ENCODE results near the gene MAP1LC3B2. TPM values are rescaled to one million over a fixed set of nuclear protein-coding genes. Genes with fewer than 3 reads are reported as not detected.

MAP1LC3B2 gene
- total RNA-seq, 1 experiment from 2014 or later = 1.5 TPM

GRCh38 chr12:116603546-116604177 lies 44.5 kb downstream of the MAP1LC3B2 start:
- H3K23me2 ChIP-seq (ENCODE audit: insufficient read length, low read depth, low read length, poor library complexity, severe bottlenecking) = no peaks in the 10 kb centered on the region
- no CpG with 5 or more reads among the region's 15 CpGs for WGBS (ENCODE audit: extremely low coverage, insufficient read length, low lambda C conversion rate)
- H3K27ac Mint-ChIP-seq = no peak overlapping the region

More at GRCh38 chr12:116603546-116604177, 44.5 kb downstream of the MAP1LC3B2 start:
- no peak overlapping the region for H3K4ac ChIP-seq (ENCODE audit: low read depth, low read length)
- no peak overlapping the region for H3K4me2 ChIP-seq (ENCODE audit: insufficient read depth, insufficient read length, low read length)
- no peaks in the 10 kb centered on the region for H3K27me3 ChIP-seq (ENCODE audit: insufficient read depth, low read length)
- no peaks in the 10 kb centered on the region; the same call in 1 of the 2 replicates for H3K27me3 Mint-ChIP-seq (ENCODE audit: low read depth)
- H2BK15ac ChIP-seq (ENCODE audit: low read depth, low read length) = no peak overlapping the region
- H3K18ac ChIP-seq (ENCODE audit: insufficient read length, low read depth, low read length) = no peak overlapping the region
- no peak overlapping the region for H2AFZ ChIP-seq (ENCODE audit: low read length)
- no peak overlapping the region for H2BK5ac ChIP-seq (ENCODE audit: insufficient read length, low read length)
- H3K23ac ChIP-seq (ENCODE audit: insufficient read length, low read depth, low read length) = no peak overlapping the region
- DNase-seq = no peak
- no peak overlapping the region for H2BK120ac ChIP-seq (ENCODE audit: low read depth, low read length, poor library complexity, severe bottlenecking)
- no peaks in the 10 kb centered on the region for H3K79me2 ChIP-seq (ENCODE audit: insufficient read depth, low read length)
- H3K9ac ChIP-seq (ENCODE audit: extremely low read depth, insufficient read length, low read length) = no peak overlapping the region
- no peaks in the 10 kb centered on the region for H3K79me1 ChIP-seq (ENCODE audit: insufficient read depth, low read depth, low read length, poor library complexity, severe bottlenecking)
- peaks cover 51 to 53% of the 10 kb centered on the region in 2 experiments for H3K4me1 Mint-ChIP-seq
- no peak overlapping the region for H3K56ac ChIP-seq (ENCODE audit: insufficient read length, low read depth, low read length)
- no peaks in the 10 kb centered on the region for H3K9me3 ChIP-seq (ENCODE audit: control insufficient read depth, low read depth, low read length)
- H4K91ac ChIP-seq (ENCODE audit: insufficient read length, low read depth, low read length) = no peak overlapping the region
- peaks cover 0 to 12% (median 0%) of the 10 kb centered on the region in 3 experiments; a peak in 2 of 7 replicates for H3K36me3 Mint-ChIP-seq (ENCODE audit: insufficient read depth in 1 of 3, low read depth in 3 of 3)
- H2AK5ac ChIP-seq (ENCODE audit: insufficient read length, low read length) = no peak overlapping the region
- no peak overlapping the region for H4K5ac ChIP-seq (ENCODE audit: insufficient read length, low read depth, low read length)
- no peak for TF ChIP-seq CTCF (conservative IDR thresholded peaks at IDR 0.05)
- H3K27ac ChIP-seq (ENCODE audit: insufficient read length, low read depth, low read length) = no peak overlapping the region
- H3K4me3 Mint-ChIP-seq = no peak overlapping the region
- peaks cover 0 to 12% of the 10 kb centered on the region in 2 experiments; a peak in 3 of 5 replicates for H3K9me3 Mint-ChIP-seq
- no peaks in the 10 kb centered on the region for H4K20me1 ChIP-seq (ENCODE audit: control insufficient read depth, insufficient read depth, insufficient read length)
- H4K8ac ChIP-seq (replicated peaks; ENCODE audit: insufficient read length, low read depth, low read length) = no peak overlapping the region
- no peak overlapping the region for H2BK12ac ChIP-seq (ENCODE audit: insufficient read length, low read depth, low read length)
- no peak overlapping the region for H3K14ac ChIP-seq (ENCODE audit: insufficient read depth, low read length)
- H3K4me1 ChIP-seq (ENCODE audit: insufficient read depth, low read length) = peaks cover 3% of the 10 kb centered on the region; the same call in 1 of the 2 replicates
- no peak overlapping the region for H2BK20ac ChIP-seq (ENCODE audit: low read depth, low read length, poor library complexity, severe bottlenecking)
- no peak overlapping the region for H3T11ph ChIP-seq (ENCODE audit: low read length)
